ENCODE results near the gene MYO9A.

MYO9A gene

GRCh38 chr15:72154316-72154715 is 36.4 kb upstream of the MYO9A start:
- Histone ChIP-seq H3K9me3 (replicated peaks; ENCODE audit: low read length) (no peaks in the 10 kb centered on the region), H3K36me3 (ENCODE audit: insufficient read depth, low read length) (no peaks in the 10 kb centered on the region), H3K4me2 (ENCODE audit: low read length) (no peak overlapping the region), H3K4me3 (ENCODE audit: low read length) (no peak overlapping the region), H3K9ac (ENCODE audit: low read depth, low read length) (no peak overlapping the region), H3K27me3 (ENCODE audit: control insufficient read depth, insufficient read depth, low read length) (no peaks in the 10 kb centered on the region), H3K4me1 (ENCODE audit: control insufficient read depth, insufficient read depth, low read length) (peaks cover 10% of the 10 kb centered on the region)

GRCh38 chr15:72153269-72154000 is 35.5 kb upstream of the MYO9A start:
- H3K9ac ChIP-seq (ENCODE audit: low read depth, low read length), result no peak overlapping the region
- no peaks in the 10 kb centered on the region for H3K27me3 ChIP-seq (ENCODE audit: control insufficient read depth, insufficient read depth, low read length)
- H3K9me3 ChIP-seq (replicated peaks; ENCODE audit: low read length), result no peaks in the 10 kb centered on the region
- H3K4me3 ChIP-seq (ENCODE audit: low read length), result no peak overlapping the region
- H3K36me3 ChIP-seq (ENCODE audit: insufficient read depth, low read length), result no peaks in the 10 kb centered on the region
- H3K4me2 ChIP-seq (ENCODE audit: low read length), result no peak overlapping the region
- H3K4me1 ChIP-seq (ENCODE audit: control insufficient read depth, insufficient read depth, low read length), result peaks cover 10% of the 10 kb centered on the region

GRCh38 chr15:72147418-72147817 is 29.5 kb upstream of the MYO9A start:
- Histone ChIP-seq H3K9me3 (replicated peaks; ENCODE audit: low read length) (no peaks in the 10 kb centered on the region), H3K4me1 (ENCODE audit: control insufficient read depth, insufficient read depth, low read length) (no peaks in the 10 kb centered on the region), H3K9ac (ENCODE audit: low read depth, low read length) (no peak overlapping the region), H3K36me3 (ENCODE audit: insufficient read depth, low read length) (no peaks in the 10 kb centered on the region), H3K4me2 (ENCODE audit: low read length) (no peak overlapping the region), H3K27me3 (ENCODE audit: control insufficient read depth, insufficient read depth, low read length) (no peaks in the 10 kb centered on the region), H3K4me3 (ENCODE audit: low read length) (no peak overlapping the region)

GRCh38 chr15:72146934-72147333 is 29.0 kb upstream of the MYO9A start:
- Histone ChIP-seq H3K36me3 (ENCODE audit: insufficient read depth, low read length) (no peaks in the 10 kb centered on the region), H3K9me3 (replicated peaks; ENCODE audit: low read length) (no peaks in the 10 kb centered on the region), H3K27me3 (ENCODE audit: control insufficient read depth, insufficient read depth, low read length) (no peaks in the 10 kb centered on the region), H3K9ac (ENCODE audit: low read depth, low read length) (no peak overlapping the region), H3K4me1 (ENCODE audit: control insufficient read depth, insufficient read depth, low read length) (no peaks in the 10 kb centered on the region), H3K4me3 (ENCODE audit: low read length) (no peak overlapping the region), H3K4me2 (ENCODE audit: low read length) (no peak overlapping the region)

GRCh38 chr15:72146221-72146620 is 28.3 kb upstream of the MYO9A start:
- Histone ChIP-seq H3K9ac (ENCODE audit: low read depth, low read length) (no peak overlapping the region), H3K27me3 (ENCODE audit: control insufficient read depth, insufficient read depth, low read length) (no peaks in the 10 kb centered on the region), H3K4me2 (ENCODE audit: low read length) (no peak overlapping the region)

GRCh38 chr15:72141171-72142084 is 23.5 kb upstream of the MYO9A start:
- Histone ChIP-seq H3K36me3 (ENCODE audit: insufficient read depth, low read length) (no peaks in the 10 kb centered on the region), H3K9ac (ENCODE audit: low read depth, low read length) (no peak overlapping the region), H3K4me3 (ENCODE audit: low read length) (no peak overlapping the region), H3K4me2 (ENCODE audit: low read length) (no peak overlapping the region), H3K9me3 (replicated peaks; ENCODE audit: low read length) (no peaks in the 10 kb centered on the region), H3K4me1 (ENCODE audit: control insufficient read depth, insufficient read depth, low read length) (no peaks in the 10 kb centered on the region), H3K27me3 (ENCODE audit: control insufficient read depth, insufficient read depth, low read length) (no peaks in the 10 kb centered on the region)

More at GRCh38 chr15:72146221-72146620, 28.3 kb upstream of the MYO9A start:
- no peaks in the 10 kb centered on the region for H3K9me3 ChIP-seq (replicated peaks; ENCODE audit: low read length)
- no peak overlapping the region for H3K4me3 ChIP-seq (ENCODE audit: low read length)
- H3K4me1 ChIP-seq (ENCODE audit: control insufficient read depth, insufficient read depth, low read length), result no peaks in the 10 kb centered on the region
- H3K36me3 ChIP-seq (ENCODE audit: insufficient read depth, low read length), result no peaks in the 10 kb centered on the region

GRCh38 chr15:72140088-72140487 is 22.1 kb upstream of the MYO9A start:
- Histone ChIP-seq H3K9ac (ENCODE audit: low read depth, low read length) (no peak overlapping the region), H3K4me2 (ENCODE audit: low read length) (no peak overlapping the region), H3K9me3 (replicated peaks; ENCODE audit: low read length) (no peaks in the 10 kb centered on the region), H3K36me3 (ENCODE audit: insufficient read depth, low read length) (no peaks in the 10 kb centered on the region), H3K27me3 (ENCODE audit: control insufficient read depth, insufficient read depth, low read length) (no peaks in the 10 kb centered on the region), H3K4me1 (ENCODE audit: control insufficient read depth, insufficient read depth, low read length) (peaks cover 3% of the 10 kb centered on the region), H3K4me3 (ENCODE audit: low read length) (no peak overlapping the region)

- Histone ChIP-seq H3K9me3 (replicated peaks; ENCODE audit: low read length) (no peaks in the 10 kb centered on the region), H3K36me3 (ENCODE audit: insufficient read depth, low read length) (no peaks in the 10 kb centered on the region), H3K4me2 (ENCODE audit: low read length) (no peak overlapping the region), H3K4me1 (ENCODE audit: control insufficient read depth, insufficient read depth, low read length) (peaks cover 3% of the 10 kb centered on the region), H3K27me3 (ENCODE audit: control insufficient read depth, insufficient read depth, low read length) (no peaks in the 10 kb centered on the region), H3K4me3 (ENCODE audit: low read length) (no peak overlapping the region), H3K9ac (ENCODE audit: low read depth, low read length) (no peak overlapping the region)
Observed at GRCh38 chr15:72139667-72140066, 21.7 kb upstream of the MYO9A start.

- H3K4me2 ChIP-seq (ENCODE audit: low read length), result no peak overlapping the region
- H3K27me3 ChIP-seq (ENCODE audit: control insufficient read depth, insufficient read depth, low read length), result no peaks in the 10 kb centered on the region
- no peaks in the 10 kb centered on the region for H3K36me3 ChIP-seq (ENCODE audit: insufficient read depth, low read length)
- H3K4me1 ChIP-seq (ENCODE audit: control insufficient read depth, insufficient read depth, low read length), result peaks cover 3% of the 10 kb centered on the region
- no peak overlapping the region for H3K9ac ChIP-seq (ENCODE audit: low read depth, low read length)
- H3K4me3 ChIP-seq (ENCODE audit: low read length), result no peak overlapping the region
- H3K9me3 ChIP-seq (replicated peaks; ENCODE audit: low read length), result no peaks in the 10 kb centered on the region
Observed at GRCh38 chr15:72136170-72137051, 18.5 kb upstream of the MYO9A start.

- no peaks in the 10 kb centered on the region for H3K27me3 ChIP-seq (ENCODE audit: control insufficient read depth, insufficient read depth, low read length)
- H3K4me2 ChIP-seq (ENCODE audit: low read length), result no peak overlapping the region
- H3K9me3 ChIP-seq (replicated peaks; ENCODE audit: low read length), result no peaks in the 10 kb centered on the region
- H3K4me3 ChIP-seq (ENCODE audit: low read length), result no peak overlapping the region
- no peak overlapping the region for H3K9ac ChIP-seq (ENCODE audit: low read depth, low read length)
- no peaks in the 10 kb centered on the region for H3K36me3 ChIP-seq (ENCODE audit: insufficient read depth, low read length)
- H3K4me1 ChIP-seq (ENCODE audit: control insufficient read depth, insufficient read depth, low read length), result peaks cover 3% of the 10 kb centered on the region
Observed at GRCh38 chr15:72135719-72136118, 17.8 kb upstream of the MYO9A start.

GRCh38 chr15:72133211-72133610 is 15.3 kb upstream of the MYO9A start:
- H3K9ac ChIP-seq (ENCODE audit: low read depth, low read length), result no peak overlapping the region
- no peaks in the 10 kb centered on the region for H3K36me3 ChIP-seq (ENCODE audit: insufficient read depth, low read length)
- H3K4me1 ChIP-seq (ENCODE audit: control insufficient read depth, insufficient read depth, low read length), result peaks cover 3% of the 10 kb centered on the region
- H3K27me3 ChIP-seq (ENCODE audit: control insufficient read depth, insufficient read depth, low read length), result no peaks in the 10 kb centered on the region
- no peak overlapping the region for H3K4me2 ChIP-seq (ENCODE audit: low read length)
- H3K4me3 ChIP-seq (ENCODE audit: low read length), result no peak overlapping the region
- no peaks in the 10 kb centered on the region for H3K9me3 ChIP-seq (replicated peaks; ENCODE audit: low read length)

Measured in skeletal muscle satellite cell (primary cell).